HFF-Myc (cell line): ENCODE measurements around the gene PATE2.

ENCODE experiments used
- DNase-seq: peaks from one replicate; pipeline ENCODE4 v3.0.0-alpha.2; 2011; ENCODE audit warnings: low read depth; ENCODE audit errors: extremely low read depth
- H3K4me3 ChIP-seq: replicated peaks from 2 replicates; pipeline ENCODE4 v1.5.1; 2011; ENCODE audit warnings: low read depth, mild to moderate bottlenecking, control low read depth, low read length
- CTCF ChIP-seq: IDR thresholded peaks from 2 replicates; pipeline ENCODE4 v1.5.1; 2012; ENCODE audit warnings: mild to moderate bottlenecking, low read depth, low read length, control low read depth; ENCODE audit errors: missing control alignments

The PATE2 gene

GRCh38 chr11:125740617-125741016 lies 38.0 kb downstream of the PATE2 start:
- no peak overlapping the region for H3K4me3 ChIP-seq
- no peak for TF ChIP-seq CTCF
- no peak for DNase-seq

- no peak overlapping the region for H3K4me3 ChIP-seq
- DNase-seq, result no peak
- no peak for TF ChIP-seq CTCF
These were observed 49.7 kb downstream of the PATE2 start for GRCh38 chr11:125728969-125729368.
